ENCODE data around the gene VAT1L.

The VAT1L gene

DNA sequence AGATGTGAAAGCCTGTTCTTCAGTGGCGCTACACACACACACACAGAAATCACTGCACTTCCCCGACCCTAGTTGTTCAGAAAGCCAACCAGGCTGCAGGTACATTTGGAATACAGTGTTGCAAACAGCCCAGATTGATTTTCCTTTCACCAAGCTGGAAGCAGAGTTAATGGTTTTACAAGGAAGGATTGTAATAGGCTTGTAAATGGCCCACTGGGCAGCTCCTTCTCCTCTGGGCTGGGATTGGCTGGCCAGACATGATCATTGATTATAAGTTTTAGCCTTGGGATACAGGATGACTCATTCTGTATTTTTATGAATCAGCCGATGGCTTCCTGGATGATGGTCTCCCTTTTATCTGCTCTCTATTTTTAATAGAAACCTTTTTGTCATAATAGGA, 2.5 kb downstream of the VAT1L start:
- no peak overlapping the region for H3K4me3 Mint-ChIP-seq
- no peak overlapping the region for H3K27ac Mint-ChIP-seq
- H3K36me3 Mint-ChIP-seq, result no peaks in the 10 kb centered on the region
- H3K27me3 Mint-ChIP-seq, result peaks cover 41% of the 10 kb centered on the region
- peaks cover 9% of the 10 kb centered on the region for H3K4me1 Mint-ChIP-seq (ENCODE audit: low read depth)
- no peaks in the 10 kb centered on the region for H3K9me3 Mint-ChIP-seq (ENCODE audit: low read depth)

DNA sequence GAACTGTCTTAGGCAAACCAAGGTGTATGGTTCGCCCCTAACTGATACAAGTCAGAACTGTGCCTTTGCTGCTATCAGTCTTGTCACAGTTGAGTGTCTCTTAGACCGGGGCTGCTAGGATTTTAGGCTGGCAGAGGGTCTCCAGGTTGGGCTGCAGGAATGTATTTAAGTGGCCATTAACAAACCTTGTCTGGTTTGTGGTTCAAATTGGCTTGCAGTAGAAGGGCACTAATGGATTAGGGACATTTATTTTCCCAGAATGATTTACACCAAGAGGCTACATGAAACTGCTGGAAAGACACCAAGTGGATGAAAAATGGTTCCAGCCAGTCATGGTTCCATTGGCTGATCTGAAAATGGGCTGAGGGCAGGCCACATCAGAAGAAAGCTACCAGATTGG, 5.1 kb downstream of the VAT1L start:
- H3K27me3 Mint-ChIP-seq, result peaks cover 27% of the 10 kb centered on the region
- no peak overlapping the region for H3K4me3 Mint-ChIP-seq
- no peak overlapping the region for H3K27ac Mint-ChIP-seq
- no peaks in the 10 kb centered on the region for H3K36me3 Mint-ChIP-seq
- peaks cover 4% of the 10 kb centered on the region for H3K4me1 Mint-ChIP-seq (ENCODE audit: low read depth)
- H3K9me3 Mint-ChIP-seq (ENCODE audit: low read depth), result no peaks in the 10 kb centered on the region

DNA sequence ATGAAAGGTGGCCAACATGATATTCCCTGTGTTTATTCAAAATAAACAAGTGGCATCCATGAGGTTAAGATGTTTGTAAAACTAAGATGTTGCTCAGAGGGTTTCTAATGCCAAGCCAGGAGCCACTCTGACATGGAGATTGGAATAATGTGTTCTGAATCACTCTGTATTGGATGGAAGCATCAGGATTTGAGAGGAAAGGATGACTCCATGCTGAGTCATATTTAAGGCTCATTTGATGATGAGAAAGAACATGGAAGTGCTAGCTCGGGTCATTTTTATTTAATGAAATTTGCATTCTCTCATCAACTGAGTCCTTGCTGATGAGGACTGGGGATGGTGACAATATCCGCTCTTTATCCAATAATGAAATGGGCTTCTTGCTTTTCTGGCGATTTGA, 6.2 kb downstream of the VAT1L start:
- Mint-ChIP-seq H3K36me3 (no peaks in the 10 kb centered on the region), H3K4me3 (no peak overlapping the region), H3K27ac (no peak overlapping the region), H3K9me3 (ENCODE audit: low read depth) (no peaks in the 10 kb centered on the region), H3K4me1 (ENCODE audit: low read depth) (no peaks in the 10 kb centered on the region), H3K27me3 (peaks cover 29% of the 10 kb centered on the region)

DNA sequence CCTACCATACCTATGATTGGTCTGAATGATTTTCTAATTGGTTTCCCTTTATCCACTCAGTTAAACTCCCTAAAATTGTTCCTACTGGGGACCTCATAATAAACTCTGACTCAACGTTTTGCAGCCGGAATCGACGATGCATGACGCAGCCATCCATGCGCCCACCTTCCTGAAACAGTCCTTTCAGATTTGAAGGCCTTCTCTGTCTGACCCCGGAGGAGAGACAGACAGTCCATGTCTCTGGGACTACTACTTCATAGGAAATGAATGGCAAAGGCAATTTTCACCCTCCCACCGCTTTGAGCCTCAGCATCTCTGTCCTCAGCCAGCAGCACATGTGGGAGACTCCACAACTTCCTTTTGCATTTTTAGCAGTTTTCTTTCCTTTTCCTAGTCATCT, 13.5 kb downstream of the VAT1L start:
- Mint-ChIP-seq H3K27ac (no peak overlapping the region), H3K27me3 (peaks cover 11% of the 10 kb centered on the region), H3K9me3 (ENCODE audit: low read depth) (no peaks in the 10 kb centered on the region), H3K4me3 (no peak overlapping the region), H3K4me1 (ENCODE audit: low read depth) (no peaks in the 10 kb centered on the region), H3K36me3 (no peaks in the 10 kb centered on the region)

DNA sequence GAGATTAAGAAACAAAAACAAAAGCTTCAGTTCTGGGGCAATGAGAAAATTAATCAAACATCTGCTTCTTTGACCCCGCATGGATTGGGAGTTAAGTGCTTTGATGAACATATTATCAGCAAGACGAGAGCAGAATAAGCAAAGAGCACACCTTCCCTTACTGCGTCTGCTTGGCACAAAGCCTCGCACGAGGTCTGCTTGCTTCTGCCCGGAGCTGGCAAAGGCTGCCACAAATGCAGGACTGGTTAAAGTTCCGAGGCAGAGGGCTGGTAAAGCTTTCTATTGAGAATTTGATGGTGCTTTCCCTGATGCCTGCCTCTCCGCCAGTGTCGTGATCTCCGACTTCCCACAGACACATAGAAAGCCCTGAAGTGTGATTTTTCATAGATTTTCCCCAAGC, 17.0 kb downstream of the VAT1L start:
- H3K27me3 Mint-ChIP-seq, result peaks cover 5% of the 10 kb centered on the region
- H3K9me3 Mint-ChIP-seq (ENCODE audit: low read depth), result no peaks in the 10 kb centered on the region
- no peaks in the 10 kb centered on the region for H3K36me3 Mint-ChIP-seq
- no peaks in the 10 kb centered on the region for H3K4me1 Mint-ChIP-seq (ENCODE audit: low read depth)
- H3K4me3 Mint-ChIP-seq, result no peak overlapping the region
- H3K27ac Mint-ChIP-seq, result no peak overlapping the region

DNA sequence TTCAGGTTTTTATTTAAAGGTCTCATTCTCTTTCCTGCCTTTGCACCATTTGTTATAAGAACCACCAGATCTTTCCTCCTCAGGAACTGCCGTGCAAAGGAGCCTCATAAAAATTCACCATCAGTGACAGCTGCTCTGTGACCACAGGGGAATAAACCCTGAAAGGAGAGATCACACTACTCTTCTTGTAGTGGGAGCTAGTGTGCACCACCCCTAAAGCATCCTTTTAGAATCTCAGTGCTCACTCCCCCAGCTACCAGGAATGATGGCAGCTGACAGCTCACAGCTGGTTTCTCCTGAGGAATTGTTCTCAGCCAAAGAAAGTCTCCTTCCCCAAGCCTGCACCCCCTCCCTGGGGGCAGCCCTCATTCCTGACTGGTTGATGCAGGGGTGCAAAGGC, 18.7 kb downstream of the VAT1L start:
- Mint-ChIP-seq H3K4me3 (no peak overlapping the region), H3K9me3 (ENCODE audit: low read depth) (no peaks in the 10 kb centered on the region), H3K27me3 (peaks cover 5% of the 10 kb centered on the region), H3K36me3 (no peaks in the 10 kb centered on the region), H3K27ac (no peak overlapping the region), H3K4me1 (ENCODE audit: low read depth) (no peaks in the 10 kb centered on the region)

DNA sequence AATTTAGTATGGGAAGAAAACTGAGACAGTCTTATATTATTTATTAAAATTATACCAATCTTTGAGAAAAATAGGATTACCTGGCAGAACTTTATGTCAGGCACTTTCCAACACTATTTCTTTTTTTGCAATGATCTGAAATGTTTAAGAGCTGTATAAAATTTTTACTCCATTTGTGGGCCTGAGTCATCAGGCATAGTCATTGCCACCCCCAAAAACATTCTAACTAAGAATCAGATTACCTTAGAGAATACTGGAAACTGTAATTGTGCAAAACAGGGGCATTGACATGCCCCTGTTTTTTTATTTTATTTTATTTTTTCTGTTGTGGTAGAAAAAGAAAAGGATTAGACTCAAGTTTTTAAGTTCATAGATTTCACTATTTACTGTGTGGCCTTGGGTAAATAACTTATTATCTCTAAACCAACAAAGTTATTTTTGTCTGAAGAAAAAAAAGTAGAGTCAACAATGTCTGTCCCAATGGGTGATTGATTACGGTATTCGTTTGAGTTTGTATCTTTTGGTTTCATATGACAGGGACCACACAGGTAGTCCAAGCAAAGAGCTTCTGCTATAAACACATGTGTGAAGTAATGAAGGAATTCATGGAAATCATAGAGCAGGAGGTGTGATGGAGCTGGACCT, 24.6 kb downstream of the VAT1L start:
- Mint-ChIP-seq H3K4me1 (ENCODE audit: low read depth) (no peaks in the 10 kb centered on the region), H3K4me3 (no peak overlapping the region), H3K27ac (no peak overlapping the region), H3K9me3 (ENCODE audit: low read depth) (no peaks in the 10 kb centered on the region), H3K27me3 (peaks cover 3% of the 10 kb centered on the region), H3K36me3 (no peaks in the 10 kb centered on the region)

DNA sequence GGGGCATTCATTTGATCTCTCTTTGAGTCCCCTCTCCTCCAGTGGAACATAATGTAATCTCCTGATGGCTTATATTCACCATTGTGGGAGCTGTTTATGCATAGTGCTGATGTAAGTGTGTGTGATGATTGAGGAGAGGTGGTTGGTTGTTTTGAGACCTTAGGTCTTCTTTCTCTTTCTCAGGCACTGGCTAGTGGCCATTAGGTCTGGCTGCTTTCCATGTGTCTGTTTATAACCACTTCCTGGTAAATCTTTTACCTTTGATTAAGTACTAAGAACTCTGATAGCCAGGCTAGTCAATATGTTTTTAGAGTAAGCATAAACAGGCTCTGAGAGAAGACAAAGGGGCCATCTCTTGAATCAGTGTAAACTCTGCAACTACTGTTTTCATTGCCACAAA, 27.9 kb downstream of the VAT1L start:
- Mint-ChIP-seq H3K4me1 (ENCODE audit: low read depth) (no peaks in the 10 kb centered on the region), H3K27me3 (peaks cover 7% of the 10 kb centered on the region), H3K4me3 (no peak overlapping the region), H3K36me3 (no peaks in the 10 kb centered on the region), H3K9me3 (ENCODE audit: low read depth) (no peaks in the 10 kb centered on the region), H3K27ac (no peak overlapping the region)

DNA sequence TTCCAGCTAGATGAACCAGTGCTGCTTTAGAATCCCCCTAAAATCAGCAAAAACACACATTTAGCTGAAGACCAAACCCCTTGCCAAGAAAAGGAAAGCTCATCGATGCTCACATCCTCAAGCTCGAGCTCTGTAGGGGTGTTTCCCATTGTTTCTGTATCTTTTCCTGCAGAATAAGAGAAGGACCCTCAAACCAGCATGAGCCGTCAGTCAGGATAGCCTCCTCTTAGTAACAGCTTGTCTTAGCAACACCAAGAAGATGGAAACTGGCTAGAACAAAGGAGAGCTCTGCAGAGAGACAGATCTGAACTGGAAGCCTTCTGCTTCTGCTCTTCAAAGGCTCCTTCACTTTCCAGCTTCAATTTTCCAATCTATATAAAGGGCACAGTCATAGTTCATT, 32.0 kb downstream of the VAT1L start:
- no peaks in the 10 kb centered on the region for H3K36me3 Mint-ChIP-seq
- H3K27me3 Mint-ChIP-seq, result peaks cover 13% of the 10 kb centered on the region
- H3K27ac Mint-ChIP-seq, result no peak overlapping the region
- no peaks in the 10 kb centered on the region for H3K4me1 Mint-ChIP-seq (ENCODE audit: low read depth)
- no peaks in the 10 kb centered on the region for H3K9me3 Mint-ChIP-seq (ENCODE audit: low read depth)
- H3K4me3 Mint-ChIP-seq, result no peak overlapping the region

DNA sequence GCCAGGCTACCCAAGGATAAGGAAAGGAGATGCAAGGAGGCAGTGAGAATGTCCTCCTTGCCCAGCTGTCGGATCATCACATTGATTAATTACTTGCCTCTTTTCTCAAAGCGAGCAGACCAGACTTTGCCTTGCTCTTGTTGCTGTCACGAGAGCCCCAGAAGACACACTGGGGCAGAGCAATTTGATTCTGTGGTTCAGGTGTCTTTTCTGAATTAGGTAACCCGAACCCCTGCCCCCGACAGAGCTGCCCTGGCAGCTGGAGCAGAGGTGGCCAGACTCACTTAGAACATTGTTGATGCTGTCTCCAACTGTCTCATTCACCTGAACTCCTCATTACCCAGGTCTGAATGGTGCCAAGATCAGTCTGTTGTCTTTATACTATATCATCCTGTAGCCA, 34.3 kb downstream of the VAT1L start:
- Mint-ChIP-seq H3K27me3 (peaks cover 13% of the 10 kb centered on the region), H3K27ac (no peak overlapping the region), H3K4me3 (no peak overlapping the region), H3K9me3 (ENCODE audit: low read depth) (no peaks in the 10 kb centered on the region), H3K4me1 (ENCODE audit: low read depth) (no peaks in the 10 kb centered on the region), H3K36me3 (no peaks in the 10 kb centered on the region)

DNA sequence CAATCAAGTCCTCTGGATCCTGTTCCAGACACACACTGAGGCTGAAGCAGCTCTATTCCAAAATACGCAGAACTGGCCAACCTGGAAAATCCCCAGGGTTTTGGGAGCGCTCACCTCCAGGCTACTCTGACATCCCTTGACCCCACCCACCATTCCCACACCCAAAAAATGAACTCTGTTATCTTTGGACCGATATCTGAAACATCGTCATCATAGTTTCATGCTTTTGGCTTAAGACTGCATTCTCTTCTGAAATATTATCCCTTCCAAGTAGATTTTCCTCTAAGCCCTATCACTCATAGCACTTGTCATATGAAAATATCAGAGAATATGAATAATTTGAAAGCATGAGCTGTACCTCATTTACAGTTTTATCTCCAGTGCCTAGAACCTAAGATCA, 34.7 kb downstream of the VAT1L start:
- no peaks in the 10 kb centered on the region for H3K9me3 Mint-ChIP-seq (ENCODE audit: low read depth)
- no peak overlapping the region for H3K4me3 Mint-ChIP-seq
- no peak overlapping the region for H3K27ac Mint-ChIP-seq
- H3K36me3 Mint-ChIP-seq, result no peaks in the 10 kb centered on the region
- H3K4me1 Mint-ChIP-seq (ENCODE audit: low read depth), result no peaks in the 10 kb centered on the region
- peaks cover 13% of the 10 kb centered on the region for H3K27me3 Mint-ChIP-seq

DNA sequence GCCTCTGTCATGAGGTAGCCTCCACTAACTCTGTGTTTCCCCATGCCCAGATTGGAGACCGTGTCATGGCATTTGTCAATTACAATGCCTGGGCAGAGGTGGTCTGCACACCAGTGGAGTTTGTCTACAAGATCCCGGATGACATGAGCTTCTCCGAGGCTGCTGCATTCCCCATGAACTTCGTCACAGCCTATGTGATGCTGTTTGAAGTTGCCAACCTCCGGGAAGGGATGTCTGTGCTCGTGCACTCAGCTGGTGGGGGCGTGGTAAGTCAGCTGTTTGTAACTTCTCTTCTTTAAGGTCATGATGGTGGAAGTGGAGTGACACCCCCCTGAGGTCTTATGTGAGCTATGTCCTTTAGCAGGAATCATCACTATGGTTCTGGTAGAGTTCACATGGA, 36.8 kb downstream of the VAT1L start:
- no peak overlapping the region for H3K27ac Mint-ChIP-seq

DNA sequence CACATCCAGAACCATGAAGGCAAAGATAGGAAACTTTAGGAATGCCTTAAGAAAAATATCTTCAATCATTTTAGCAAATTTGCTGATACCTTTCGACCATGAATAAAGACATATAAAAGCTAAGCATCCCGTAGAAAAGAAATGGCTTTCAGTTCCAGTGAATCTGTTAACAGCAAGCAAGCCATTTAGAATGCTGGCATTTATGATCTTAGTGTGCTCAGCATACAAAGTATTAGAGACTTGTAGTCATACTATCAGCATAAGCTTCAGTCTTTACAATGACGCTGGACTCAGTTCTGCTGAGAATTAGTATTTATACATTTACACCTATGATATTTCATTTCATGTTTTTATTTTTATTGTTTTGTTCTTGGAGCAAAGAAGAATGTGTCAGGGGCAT, 38.7 kb downstream of the VAT1L start:
- Mint-ChIP-seq H3K36me3 (no peaks in the 10 kb centered on the region), H3K27ac (no peak overlapping the region), H3K4me3 (no peak overlapping the region), H3K27me3 (peaks cover 9% of the 10 kb centered on the region), H3K9me3 (ENCODE audit: low read depth) (no peaks in the 10 kb centered on the region), H3K4me1 (ENCODE audit: low read depth) (no peaks in the 10 kb centered on the region)

More for the DNA sequence above, 36.8 kb downstream of the VAT1L start:
- no peak overlapping the region for H3K4me3 Mint-ChIP-seq
- H3K27me3 Mint-ChIP-seq, result peaks cover 11% of the 10 kb centered on the region
- H3K36me3 Mint-ChIP-seq, result no peaks in the 10 kb centered on the region
- no peaks in the 10 kb centered on the region for H3K9me3 Mint-ChIP-seq (ENCODE audit: low read depth)
- H3K4me1 Mint-ChIP-seq (ENCODE audit: low read depth), result no peaks in the 10 kb centered on the region

DNA sequence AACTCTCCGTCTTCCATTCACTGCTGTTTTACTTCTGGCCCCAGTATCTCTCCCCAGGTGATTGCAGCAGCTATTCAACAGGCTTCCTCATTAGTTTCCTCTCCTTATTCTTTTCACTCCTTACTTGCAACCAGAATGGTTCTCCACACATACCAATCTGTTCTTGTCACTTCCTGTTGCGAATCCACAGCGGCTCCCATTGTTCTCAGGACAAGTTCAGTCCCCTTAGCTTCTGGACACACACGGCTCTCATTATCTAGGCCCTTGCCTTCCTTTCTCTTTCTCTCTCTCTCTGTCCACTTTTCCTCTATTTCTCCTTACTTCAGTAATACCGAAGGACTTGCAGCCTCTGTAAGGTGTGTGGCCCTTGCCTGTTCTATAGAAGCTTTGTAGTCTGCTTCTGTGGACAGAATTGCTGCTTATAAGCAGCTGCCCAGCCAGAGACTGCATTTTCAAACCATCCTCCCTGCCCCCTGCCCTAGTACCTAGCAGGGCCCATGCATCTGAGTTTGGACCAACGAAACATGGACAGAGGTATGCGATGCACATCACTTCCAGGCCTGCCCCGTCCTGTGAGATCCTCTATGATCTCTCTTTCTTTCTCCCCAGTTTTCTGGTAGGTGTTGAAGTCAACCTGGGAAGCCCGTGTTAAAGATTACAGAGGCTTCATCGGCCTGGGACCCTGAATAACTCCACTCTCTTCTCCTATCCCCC, 45.7 kb downstream of the VAT1L start:
- Mint-ChIP-seq H3K27me3 (peaks cover 9% of the 10 kb centered on the region), H3K4me3 (no peak overlapping the region), H3K9me3 (ENCODE audit: low read depth) (no peaks in the 10 kb centered on the region), H3K36me3 (no peaks in the 10 kb centered on the region), H3K27ac (no peak overlapping the region), H3K4me1 (ENCODE audit: low read depth) (no peaks in the 10 kb centered on the region)

DNA sequence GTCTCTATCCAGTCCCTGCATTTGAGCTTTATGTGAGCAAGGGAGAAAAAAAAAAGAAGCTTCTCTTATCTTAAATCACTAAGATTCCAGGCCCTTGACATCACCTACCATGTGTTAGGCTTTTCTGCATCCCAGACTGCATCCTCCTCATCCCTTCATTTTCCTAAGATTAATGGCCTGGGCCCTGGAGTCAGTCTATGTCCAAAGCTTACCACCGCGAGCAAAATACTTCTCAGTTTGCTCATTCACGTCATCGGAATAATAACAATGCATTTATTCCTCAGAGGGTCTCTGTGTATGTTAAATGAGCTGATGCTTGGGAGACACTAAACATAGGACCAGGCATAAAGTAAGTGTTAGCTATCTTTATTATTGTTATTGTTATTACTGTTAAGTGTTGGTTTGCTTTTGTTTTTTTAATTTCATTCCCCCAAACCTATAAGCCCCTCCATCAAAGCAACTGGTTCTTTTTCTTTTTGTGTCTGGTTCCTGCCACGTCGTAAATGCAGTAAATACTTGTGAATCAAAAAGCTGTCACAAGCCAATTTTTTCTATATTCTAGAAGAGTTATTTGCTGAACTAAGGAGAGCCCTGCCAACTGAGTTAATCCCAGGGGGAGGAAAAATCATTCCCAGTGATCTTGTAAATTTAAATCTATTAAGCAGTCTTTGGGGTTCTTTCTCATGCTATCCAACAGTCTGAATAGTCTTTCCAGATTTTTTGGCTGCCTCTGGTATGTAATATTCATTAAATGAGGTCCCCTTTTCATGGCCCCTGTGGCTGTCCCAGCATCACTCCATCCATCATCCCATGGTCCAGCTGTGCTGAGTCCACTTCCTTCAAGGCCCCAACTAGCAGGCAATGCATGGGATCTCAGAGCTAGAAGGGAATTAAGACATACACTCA, 46.5 kb downstream of the VAT1L start:
- Mint-ChIP-seq H3K9me3 (ENCODE audit: low read depth) (no peaks in the 10 kb centered on the region), H3K4me1 (ENCODE audit: low read depth) (no peaks in the 10 kb centered on the region), H3K27ac (no peak overlapping the region), H3K27me3 (peaks cover 13% of the 10 kb centered on the region), H3K36me3 (no peaks in the 10 kb centered on the region), H3K4me3 (no peak overlapping the region)

All from activated naive CD8-positive, alpha-beta T cell (primary cell).